Measurements from ENCODE around the gene NSUN7.

GRCh38 chr4:40720351-40720750 lies 29.4 kb upstream of the NSUN7 start:
- TF ChIP-seq CTCF (IDR thresholded peaks at IDR 0.05; ENCODE audit: low read depth, low read length) (no peak), EZH2phosphoT487 (IDR thresholded peaks at IDR 0.05; ENCODE audit: low read depth) (no peak)

All from OCI-LY3 (cell line).